GM23338 (cell line): ENCODE results near the gene PPP2R2B. TPM values are rescaled to one million over a fixed set of nuclear protein-coding genes. Genes with fewer than 3 reads are reported as not detected.
A peak's percentile ranks its signal among the peaks of the same experiment; 100 is the strongest.

Experiments
- ATAC-seq: fragments of 200-7000 bp; cut with Tn5 transposase; 3 replicates; pipeline ENCODE4 v1.9.1; 2020
- DNase-seq: peaks from one replicate; pipeline ENCODE4 v3.0.0-alpha.2; 2015; ENCODE audit warnings: low spot score
- H2AFZ ChIP-seq: fragments of 200-600 bp; sonication (generic); 2 replicates; pipeline ENCODE4 v1.8.0; 2016; ENCODE audit warnings: antibody characterized with exemption, mild to moderate bottlenecking, moderate library complexity
- H3F3A ChIP-seq: fragments of 200-600 bp; sonication (generic); replicated peaks from 2 replicates; pipeline ENCODE4 v1.8.0; 2017; ENCODE audit warnings: antibody characterized with exemption, mixed run types, low read depth
- H3K27ac ChIP-seq: fragments of 200-600 bp; sonication (generic); 2 replicates; pipeline ENCODE4 v1.6.1; 2016; ENCODE audit warnings: low read depth
- H3K27me3 ChIP-seq: fragments of 200-600 bp; sonication (generic); 2 replicates; pipeline ENCODE4 v1.8.0; 2016; ENCODE audit warnings: mild to moderate bottlenecking, mixed run types, moderate library complexity; ENCODE audit not compliant: insufficient read depth
- H3K36me3 ChIP-seq: fragments of 200-600 bp; sonication (generic); 2 replicates; pipeline ENCODE4 v1.8.0; 2016; ENCODE audit warnings: mild to moderate bottlenecking; ENCODE audit not compliant: insufficient read depth
- H3K4me1 ChIP-seq: fragments of 200-600 bp; sonication (generic); 2 replicates; pipeline ENCODE4 v1.8.0; 2016; ENCODE audit warnings: mild to moderate bottlenecking, moderate library complexity; ENCODE audit not compliant: insufficient read depth
- H3K4me2 ChIP-seq: fragments of 200-600 bp; sonication (generic); 2 replicates; pipeline ENCODE4 v1.7.1; 2017; ENCODE audit warnings: mixed run types
- H3K4me3 ChIP-seq: fragments of 200-600 bp; sonication (generic); 2 replicates; pipeline ENCODE4 v1.6.1; 2016; ENCODE audit warnings: mixed run types
- H3K79me2 ChIP-seq: fragments of 200-600 bp; sonication (generic); replicated peaks from 2 replicates; pipeline ENCODE4 v1.8.0; 2017; ENCODE audit warnings: mild to moderate bottlenecking; ENCODE audit not compliant: insufficient read depth
- H3K9me2 ChIP-seq: fragments of 200-600 bp; sonication (generic); 2 replicates; pipeline ENCODE4 v1.8.0; 2017; ENCODE audit not compliant: insufficient read depth
- H4K20me1 ChIP-seq: fragments of 200-600 bp; sonication (generic); replicated peaks from 2 replicates; pipeline ENCODE4 v1.8.0; 2017; ENCODE audit warnings: mild to moderate bottlenecking; ENCODE audit not compliant: insufficient read depth
- H3K27ac Mint-ChIP-seq: 2 replicates; pipeline ENCODE4 v1.8.0; 2020; ENCODE audit warnings: inconsistent platforms, mild to moderate bottlenecking, moderate library complexity, mixed read lengths
- H3K27me3 Mint-ChIP-seq: 3 replicates; pipeline ENCODE4 v1.8.0; 2022; ENCODE audit warnings: low read depth, mild to moderate bottlenecking, moderate library complexity, mixed read lengths, inconsistent platforms; ENCODE audit not compliant: insufficient read depth, poor library complexity
- H3K36me3 Mint-ChIP-seq: 3 replicates; pipeline ENCODE4 v1.8.0; 2021; ENCODE audit warnings: low read depth, mild to moderate bottlenecking, inconsistent platforms, moderate library complexity, mixed read lengths
- H3K4me1 Mint-ChIP-seq: 3 replicates; pipeline ENCODE4 v1.8.0; 2020; ENCODE audit warnings: mild to moderate bottlenecking, inconsistent platforms, mixed read lengths
- H3K4me3 Mint-ChIP-seq: 3 replicates; pipeline ENCODE4 v1.8.0; 2021; ENCODE audit warnings: moderate library complexity, mild to moderate bottlenecking, inconsistent platforms, mixed read lengths
- H3K9me3 Mint-ChIP-seq: 3 replicates; pipeline ENCODE4 v1.8.0; 2020; ENCODE audit warnings: moderate library complexity, mild to moderate bottlenecking, inconsistent platforms, mixed read lengths
- CREB1 ChIP-seq: fragments of 250-450 bp; sonication (Bioruptor Pico); IDR thresholded peaks from 2 replicates; pipeline ENCODE4 v1.5.0; 2020; ENCODE audit warnings: low read depth, mild to moderate bottlenecking, moderate library complexity
- CTCF ChIP-seq, 2 experiments: fragments of 200-600 bp in 1 of 2; sonication (generic) in 1 of 2; conservative IDR thresholded peaks; 2 replicates each; pipeline versions ENCODE4 v1.5.1 to v1.6.1; 2016 to 2017; ENCODE audit warnings: antibody characterized with exemption in 2 of 2, low read depth in 2 of 2, mild to moderate bottlenecking in 2 of 2, moderate library complexity in 1 of 2
- ETS1 ChIP-seq: IDR thresholded peaks from 2 replicates; pipeline ENCODE4 v1.6.1; 2016; ENCODE audit warnings: antibody characterized with exemption
- EZH2 ChIP-seq: fragments of 200-600 bp; sonication (generic); IDR thresholded peaks from one replicate; pipeline ENCODE4 v1.8.0; 2017; ENCODE audit warnings: antibody characterized with exemption, mild to moderate bottlenecking, low read depth; ENCODE audit not compliant: unreplicated experiment
- EZH2phosphoT487 ChIP-seq: fragments of 200-600 bp; sonication (generic); IDR thresholded peaks from one replicate; pipeline ENCODE4 v1.8.1; 2018; ENCODE audit warnings: antibody characterized with exemption; ENCODE audit not compliant: unreplicated experiment
- JUNB ChIP-seq: IDR thresholded peaks from one replicate; pipeline ENCODE4 v1.6.1; 2016; ENCODE audit warnings: antibody characterized with exemption; ENCODE audit not compliant: unreplicated experiment
- NANOG ChIP-seq: IDR thresholded peaks from 2 replicates; pipeline ENCODE4 v1.6.1; 2016; ENCODE audit warnings: antibody characterized with exemption, borderline replicate concordance
- POLR2AphosphoS5 ChIP-seq: IDR thresholded peaks from 2 replicates; pipeline ENCODE4 v1.6.1; 2016; ENCODE audit warnings: antibody characterized with exemption, low read depth
- REST ChIP-seq: IDR thresholded peaks from one replicate; pipeline ENCODE4 v1.6.1; 2018; ENCODE audit warnings: antibody characterized with exemption; ENCODE audit not compliant: unreplicated experiment
- STAT1 ChIP-seq: IDR thresholded peaks from one replicate; pipeline ENCODE4 v1.6.1; 2016; ENCODE audit warnings: antibody characterized with exemption; ENCODE audit not compliant: unreplicated experiment
- ZNF114 ChIP-seq: fragments of 250-450 bp; sonication (Bioruptor Pico); IDR thresholded peaks from 2 replicates; pipeline ENCODE4 v1.5.0; 2020; ENCODE audit warnings: mild to moderate bottlenecking, moderate library complexity
- ZNF331 ChIP-seq: fragments of 250-450 bp; sonication (Bioruptor Pico); IDR thresholded peaks from 2 replicates; pipeline ENCODE4 v1.5.0; 2020; ENCODE audit warnings: low read depth, mild to moderate bottlenecking, moderate library complexity
- ZNF462 ChIP-seq: fragments of 250-450 bp; sonication (Bioruptor Pico); IDR thresholded peaks from 2 replicates; pipeline ENCODE4 v1.5.0; 2020; ENCODE audit warnings: mild to moderate bottlenecking, moderate library complexity
- polyA plus RNA-seq: library from polyadenylated mRNA; unstranded; fragments of >200 nt; fragmentation: Nextera tagmentation; extraction: Ambion mirVana; gene quantifications from 2 replicates; pipeline ENCODE4 v1.2.1, GENCODE V29; 2016
- total RNA-seq: library from RNA; depleted of rRNA; stranded (reverse); fragments of >200 nt; shearing (Covaris generic); gene quantifications from 2 replicates; pipeline ENCODE4 v1.2.3, GENCODE V29; 2014

Gene PPP2R2B
- total and polyA plus RNA-seq, 2 experiments from 2014 or later, result 21.3 to 33.9 TPM

GRCh38 chr5:146796144-146796543, 82.4 kb downstream of the PPP2R2B start:
- Mint-ChIP-seq H3K4me3 (no peak overlapping the region), H3K36me3 (no peaks in the 10 kb centered on the region), H3K4me1 (peaks cover 65% of the 10 kb centered on the region), H3K27ac (no peak overlapping the region), H3K9me3 (no peaks in the 10 kb centered on the region), H3K27me3 (no peaks in the 10 kb centered on the region)
- Histone ChIP-seq H3K27me3 (no peaks in the 10 kb centered on the region), H3K4me2 (peak overlapping the region; percentile 45; the same call in 1 of the 2 replicates), H3K9me2 (no peaks in the 10 kb centered on the region), H4K20me1 (no peaks in the 10 kb centered on the region), H3K79me2 (no peaks in the 10 kb centered on the region), H3K4me3 (no peak overlapping the region), H3F3A (no peaks in the 10 kb centered on the region; the same call in 1 of the 2 replicates), H3K4me1 (peaks cover 57% of the 10 kb centered on the region), H3K36me3 (no peaks in the 10 kb centered on the region), H3K27ac (no peak overlapping the region), H2AFZ (no peak overlapping the region)
- DNase-seq (no peak), ATAC-seq (no peak)
- TF ChIP-seq STAT1 (no peak), ZNF331 (CRISPR knock-in tag) (no peak), ZNF462 (no peak), ETS1 (no peak), EZH2 (no peak), JUNB (no peak), CREB1 (CRISPR knock-in tag) (no peak), REST (no peak), ZNF114 (CRISPR knock-in tag) (no peak), EZH2phosphoT487 (no peak), POLR2AphosphoS5 (no peak), CTCF (conservative IDR thresholded peaks at IDR 0.05; ENCODE audit: low read depth in 2 of 2) (no peak), NANOG (no peak)
